GM19240 (cell line): Measurements from ENCODE around the gene NECAB2.

Experiments
- DNase-seq: peaks from one replicate; pipeline ENCODE4 v3.0.0; 2011; ENCODE audit warnings: low spot score; ENCODE audit not compliant: insufficient read length

NECAB2 gene

GRCh38 chr16:83990492-83990891 is 22.4 kb downstream of the NECAB2 start:
- DNase-seq = no peak

DNA sequence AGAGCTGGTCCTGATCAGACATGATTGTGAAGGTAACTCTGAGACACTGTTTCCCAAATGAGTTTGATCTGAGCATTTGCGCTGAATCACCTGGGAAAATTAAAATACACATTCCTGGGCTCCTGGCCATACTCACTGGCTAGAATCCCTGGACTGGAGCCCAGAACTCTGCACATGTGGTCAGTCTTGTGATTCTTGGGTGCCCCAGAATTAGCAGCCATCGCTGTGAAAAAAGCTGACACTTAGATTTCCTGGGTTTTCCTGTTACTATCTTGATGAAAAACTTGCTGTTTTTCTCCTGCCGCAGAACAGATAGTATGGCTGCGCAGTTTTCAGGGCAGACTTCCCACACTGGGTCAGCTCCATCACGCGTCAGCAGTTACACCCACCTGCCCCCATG is 24.6 kb downstream of the NECAB2 start:
- DNase-seq = no peak

DNA sequence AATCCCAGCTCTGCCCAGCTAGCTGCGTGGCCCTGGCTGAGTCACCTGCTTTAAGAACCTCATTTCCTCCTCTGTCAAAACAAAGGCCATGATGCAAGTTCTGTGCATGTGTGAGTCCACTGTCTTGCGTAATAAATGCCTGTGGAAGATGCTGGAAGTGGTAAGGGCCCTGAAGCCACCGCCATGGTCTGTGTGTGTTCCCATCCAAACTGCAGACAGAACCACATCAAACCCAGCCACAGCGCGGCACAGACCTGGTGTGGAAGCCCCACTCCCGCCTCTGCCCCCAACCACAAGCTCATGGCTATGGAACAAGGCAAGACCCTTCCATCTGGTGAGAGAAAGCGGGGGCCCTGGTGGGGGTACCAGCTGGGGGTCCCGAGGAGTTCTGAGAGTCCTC is 26.0 kb downstream of the NECAB2 start:
- DNase-seq = no peak

DNA sequence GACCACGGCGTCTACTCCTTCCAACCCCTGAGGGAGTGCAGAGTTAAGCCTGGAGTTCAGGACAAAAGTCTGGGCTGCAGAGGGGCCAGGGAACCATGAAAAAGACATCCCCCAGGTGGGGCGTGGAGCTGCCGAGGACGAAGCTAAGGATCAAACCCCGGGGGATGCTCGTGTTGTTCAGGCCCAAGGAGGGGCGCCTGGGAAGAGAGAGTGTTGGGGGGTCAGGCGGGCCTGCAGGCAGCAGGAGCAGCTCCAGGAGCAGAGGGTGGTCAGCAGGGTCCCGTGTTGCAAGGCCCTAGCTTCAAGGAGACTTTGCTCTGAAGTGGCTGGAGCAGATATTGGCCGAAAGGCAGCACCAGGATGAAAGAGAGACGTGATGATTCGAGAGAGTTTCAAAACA is 26.7 kb downstream of the NECAB2 start:
- DNase-seq = no peak

DNA sequence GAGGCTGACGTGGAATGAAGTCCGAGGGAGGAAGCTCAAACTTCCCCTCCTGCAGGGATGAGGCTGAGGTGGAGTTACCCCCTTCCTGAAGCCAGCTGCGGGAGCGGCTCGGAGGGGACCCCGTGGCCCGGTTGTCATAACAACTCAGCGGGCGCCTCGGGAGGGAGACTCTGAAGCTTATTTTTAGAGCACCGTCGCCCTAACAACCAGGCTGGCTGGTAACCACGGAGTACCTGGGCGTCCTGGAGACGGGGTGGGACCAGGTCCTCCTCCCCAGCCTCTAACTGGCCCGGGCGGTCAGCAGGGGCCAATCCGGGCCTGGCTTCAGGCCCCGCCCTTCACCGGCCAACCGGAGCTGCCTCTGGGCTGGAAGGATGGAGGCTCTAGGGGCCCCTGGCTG is 27.7 kb downstream of the NECAB2 start:
- DNase-seq = no peak

DNA sequence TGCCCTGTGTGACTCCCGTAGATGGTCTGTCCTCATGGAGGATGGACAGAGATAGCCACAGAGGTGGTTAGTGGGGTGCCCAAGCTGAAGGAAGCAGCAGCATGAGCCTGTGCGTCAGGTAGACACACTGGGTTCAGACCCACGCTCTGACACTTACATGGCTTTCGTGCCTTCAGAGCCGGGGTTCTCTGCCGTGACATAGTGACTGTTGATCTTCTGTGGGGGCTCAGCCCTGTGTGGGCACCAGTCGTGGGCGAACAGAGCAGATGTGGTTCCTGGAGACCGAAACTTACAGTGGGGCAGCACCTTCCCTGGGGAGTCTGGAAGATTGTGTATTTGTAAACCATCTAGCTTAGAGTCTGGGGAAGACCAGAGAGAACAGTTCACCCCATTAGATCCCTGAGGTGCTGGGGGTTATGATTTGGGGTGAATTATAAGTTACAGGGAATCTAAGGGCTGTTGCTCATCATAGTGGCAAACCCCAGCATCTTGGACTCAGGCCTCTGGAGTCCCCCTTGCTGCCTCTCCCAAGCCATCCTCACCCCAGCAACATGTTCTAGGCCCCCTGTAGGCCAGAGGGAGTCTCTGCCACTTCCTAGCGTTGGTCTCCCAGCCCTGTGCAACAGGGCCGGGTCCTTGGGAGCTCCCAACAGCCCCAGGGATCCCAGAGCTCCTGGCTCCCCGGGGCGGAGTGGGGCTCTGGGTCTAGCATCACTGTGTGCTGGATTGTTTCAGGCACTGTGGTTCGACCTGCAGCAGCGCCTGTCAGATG is 28.6 kb downstream of the NECAB2 start:
- no peak for DNase-seq

GRCh38 chr16:83998091-83998490 is 30.0 kb downstream of the NECAB2 start:
- DNase-seq = no peak

DNA sequence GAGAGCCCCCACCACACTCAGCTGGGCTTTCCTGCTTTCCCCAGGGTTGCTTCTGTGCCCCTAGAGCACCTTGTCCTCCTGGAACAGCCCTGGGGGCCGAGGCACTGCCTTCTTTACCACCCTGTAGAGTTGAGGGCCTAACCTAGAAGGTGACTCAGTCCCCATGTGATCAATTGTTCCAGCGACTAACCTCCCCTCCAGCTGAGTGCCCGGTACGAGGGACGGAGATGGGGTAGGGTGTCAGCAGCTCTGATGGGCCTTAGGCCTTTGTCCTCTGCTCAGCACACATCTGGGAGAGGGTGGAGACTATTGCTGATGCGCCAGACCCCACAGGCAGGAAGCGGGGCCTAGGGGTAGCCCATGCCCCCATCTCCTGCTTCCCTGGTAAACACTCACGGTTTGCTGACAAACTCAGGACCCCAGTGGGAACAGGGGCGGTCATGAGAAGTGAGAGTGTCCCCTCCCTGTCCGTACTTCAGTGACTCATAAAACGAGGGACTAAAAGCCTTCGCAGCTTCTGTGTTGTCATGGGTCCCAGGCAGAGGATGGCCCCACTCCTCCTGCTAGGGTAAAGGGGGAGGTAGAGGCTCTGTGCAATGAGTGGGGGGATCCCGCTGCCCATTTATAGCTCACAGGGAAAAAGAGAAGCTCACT is 33.1 kb downstream of the NECAB2 start:
- no peak for DNase-seq

DNA sequence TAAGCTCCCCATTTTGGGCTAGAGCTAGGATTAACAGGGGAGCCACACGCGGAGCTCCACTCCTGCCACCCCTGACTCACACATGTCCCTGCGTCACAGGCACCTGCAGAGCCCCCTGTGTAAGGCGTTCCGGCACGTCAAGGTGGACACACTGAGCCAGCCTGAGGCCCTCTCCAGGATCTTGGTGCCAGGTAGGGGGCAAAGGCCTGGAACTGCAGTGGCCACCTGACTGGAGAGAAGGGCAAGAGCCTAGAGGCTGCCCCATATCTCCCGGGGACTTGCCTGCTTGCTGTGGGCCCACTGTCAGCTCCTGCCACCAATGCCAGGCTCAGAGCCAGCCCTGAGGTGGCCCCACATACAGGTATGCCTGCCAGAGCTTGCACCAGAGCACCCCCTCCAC is 33.7 kb downstream of the NECAB2 start:
- no peak for DNase-seq

- DNase-seq = no peak
These were observed 35.0 kb downstream of the NECAB2 start for GRCh38 chr16:84003038-84003437.

- no peak for DNase-seq
These were observed 36.4 kb downstream of the NECAB2 start for GRCh38 chr16:84004442-84004841.

DNA sequence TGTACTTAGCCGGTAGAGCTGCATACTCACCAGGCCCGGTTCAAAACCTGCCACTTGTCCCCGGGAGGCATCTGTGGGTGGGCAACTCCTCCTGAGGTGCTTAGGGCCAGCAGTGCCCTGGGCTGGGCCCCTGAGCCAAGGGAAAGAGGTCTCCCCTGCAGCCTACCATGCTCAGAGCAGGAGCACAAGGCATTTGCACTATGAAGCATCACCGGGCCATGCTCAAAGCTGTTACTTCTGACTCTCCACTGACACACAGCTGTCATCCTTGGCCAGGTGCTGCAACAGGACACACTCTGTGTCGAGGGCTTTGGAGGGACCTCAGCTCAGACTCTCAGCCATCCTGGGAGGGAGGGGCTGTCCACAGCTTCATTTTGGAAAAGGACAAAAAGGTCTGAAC is 37.3 kb downstream of the NECAB2 start:
- no peak for DNase-seq

- DNase-seq = no peak
These were observed 39.5 kb downstream of the NECAB2 start for GRCh38 chr16:84007520-84007919.

DNA sequence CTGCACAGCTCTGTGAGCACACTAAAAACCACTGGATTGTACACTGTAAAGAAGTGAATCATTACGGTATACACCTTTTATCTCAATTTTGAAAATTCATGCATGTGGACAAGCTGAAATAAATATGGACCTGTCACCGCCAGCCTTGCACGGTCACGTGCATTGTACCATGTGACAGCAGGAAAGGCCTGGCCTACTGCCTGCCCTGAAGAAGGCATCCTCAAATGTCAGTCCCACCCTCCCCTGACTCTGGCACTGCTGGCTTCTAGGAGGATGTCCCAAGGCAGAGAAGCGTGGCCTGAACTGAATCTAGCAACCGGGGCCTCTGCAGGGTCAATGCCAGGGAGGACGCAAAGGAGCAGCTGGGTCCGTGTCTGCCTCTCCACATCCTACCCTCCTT is 39.9 kb downstream of the NECAB2 start:
- no peak for DNase-seq

DNA sequence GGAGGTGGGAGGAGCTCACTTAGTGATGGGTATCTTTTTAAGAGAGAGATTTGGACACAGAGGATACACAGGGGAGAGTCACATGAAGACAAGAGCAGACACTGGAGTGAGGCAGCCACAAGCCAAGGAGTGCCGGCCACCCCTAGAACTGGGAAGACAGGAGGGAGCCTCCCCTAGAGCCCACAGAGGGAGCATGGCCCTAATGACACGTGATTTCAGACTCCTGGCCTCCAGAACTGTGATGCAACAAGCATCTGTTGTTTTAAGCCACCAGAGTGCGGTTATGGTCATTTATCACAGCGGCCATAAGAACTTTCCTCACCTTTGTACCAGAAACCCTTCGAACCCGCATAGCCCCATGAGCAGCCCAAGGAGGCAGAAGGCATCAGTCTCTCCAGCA is 41.2 kb downstream of the NECAB2 start:
- DNase-seq = no peak

DNA sequence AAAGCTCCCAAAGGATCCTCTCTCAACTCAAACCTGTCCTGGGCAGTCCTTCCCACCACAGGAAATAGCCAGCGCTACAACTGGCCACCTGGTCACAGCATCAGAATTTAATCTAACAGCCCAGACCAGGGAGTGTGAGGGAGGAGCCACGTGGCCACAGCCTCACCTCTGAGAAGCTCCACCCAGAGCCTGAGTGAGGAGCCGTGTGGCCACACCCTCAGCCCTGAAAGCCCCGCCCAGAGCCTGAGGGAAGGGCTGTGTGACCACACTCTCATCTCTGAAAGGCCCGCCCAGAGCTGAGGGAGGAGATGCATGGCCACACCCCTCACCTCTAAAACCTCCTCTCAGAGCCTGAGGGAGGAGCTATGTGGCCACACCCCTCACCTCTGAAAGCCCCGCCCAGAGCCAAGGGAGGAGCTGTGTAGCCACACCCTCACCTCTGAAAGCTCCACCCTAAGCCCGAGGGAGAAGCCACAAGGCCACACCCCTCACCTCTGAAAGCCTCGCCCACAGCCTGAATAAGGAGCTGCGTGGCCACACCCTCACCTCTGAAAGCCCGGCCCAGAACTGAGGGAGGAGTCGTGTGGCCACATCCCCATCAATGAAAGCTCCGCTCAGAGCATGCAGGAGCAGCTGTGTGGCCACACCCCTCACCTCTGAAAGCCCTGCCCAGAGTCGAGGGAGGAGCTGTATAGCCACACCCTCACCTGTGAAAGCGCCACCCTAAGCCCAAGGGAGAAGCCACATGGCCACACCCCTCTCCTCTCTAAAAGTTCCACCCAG is 45.9 kb downstream of the NECAB2 start:
- peak; percentile 36 for DNase-seq

DNA sequence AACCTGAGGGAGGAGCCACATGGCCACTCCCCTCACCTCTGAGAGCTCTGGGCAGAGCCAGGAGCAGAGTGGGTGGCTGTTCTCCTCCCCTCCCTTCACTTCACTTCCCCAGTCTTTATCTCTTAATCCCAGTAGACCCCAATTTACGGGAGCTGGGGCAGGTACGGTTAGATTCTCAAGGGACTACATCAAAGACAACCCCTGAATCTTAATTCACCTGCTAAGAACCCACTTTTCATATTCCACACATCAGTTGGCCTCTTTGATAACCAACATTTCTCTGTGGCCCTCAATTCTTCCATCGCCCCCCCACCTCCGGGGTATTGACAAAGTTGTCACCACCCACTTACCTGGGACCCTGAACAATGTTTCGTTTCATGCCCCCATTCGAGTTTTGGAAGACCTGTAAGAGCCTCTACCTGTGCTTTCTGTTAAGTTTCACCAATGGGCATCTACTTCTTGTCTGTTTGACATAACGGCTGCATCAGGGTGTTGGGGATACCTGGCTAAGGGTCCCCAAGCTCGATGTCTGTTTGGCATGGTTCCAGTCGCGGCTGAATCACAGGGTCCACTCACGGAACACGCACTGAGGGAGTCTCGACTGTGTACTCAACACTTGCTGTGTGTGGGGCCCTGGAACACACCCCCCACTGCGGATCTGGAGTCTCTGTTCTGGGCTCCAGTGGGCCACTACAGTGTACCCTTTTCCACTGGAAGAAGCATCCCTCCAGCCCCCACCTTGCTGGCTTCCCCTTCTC is 46.7 kb downstream of the NECAB2 start:
- DNase-seq = no peak

DNA sequence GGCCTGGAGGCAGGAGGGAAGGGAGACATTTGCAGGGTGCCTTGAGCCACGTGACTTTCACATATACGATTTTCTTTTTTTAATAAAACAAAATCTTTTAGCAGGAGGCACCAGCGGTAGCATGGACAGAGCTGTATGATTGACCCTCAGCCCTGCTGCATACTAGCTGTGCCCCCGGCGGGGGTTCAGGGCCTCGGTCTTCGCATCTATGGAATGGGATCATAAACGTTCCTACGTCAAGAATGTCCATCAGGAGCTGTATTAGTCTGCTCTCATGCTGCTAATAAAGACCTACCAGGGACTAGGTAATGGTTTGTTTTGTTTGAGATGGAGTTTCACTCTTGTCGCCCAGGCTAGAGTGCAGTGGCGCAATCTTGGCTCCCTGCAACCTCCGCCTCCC is 47.4 kb downstream of the NECAB2 start:
- no peak for DNase-seq

DNA sequence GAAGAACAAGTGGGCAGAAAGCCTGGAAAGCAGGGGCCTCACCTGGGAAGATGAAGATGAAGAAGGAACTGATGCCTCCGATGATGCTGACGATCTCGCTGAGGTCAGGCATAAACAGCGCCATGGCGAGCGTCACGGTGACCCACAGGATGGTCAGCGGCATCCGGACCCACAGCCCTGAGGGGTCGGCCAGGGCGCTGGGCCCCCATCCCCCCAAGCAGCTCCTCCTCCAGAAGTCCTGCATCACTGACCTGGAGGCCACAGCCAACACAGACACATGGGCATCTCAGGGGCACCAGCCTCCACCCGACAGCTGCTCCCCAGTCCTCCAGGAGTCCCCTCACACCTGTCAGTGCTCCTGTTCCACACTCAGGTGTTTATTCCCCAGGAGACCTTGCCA is 48.4 kb downstream of the NECAB2 start:
- DNase-seq = no peak

DNA sequence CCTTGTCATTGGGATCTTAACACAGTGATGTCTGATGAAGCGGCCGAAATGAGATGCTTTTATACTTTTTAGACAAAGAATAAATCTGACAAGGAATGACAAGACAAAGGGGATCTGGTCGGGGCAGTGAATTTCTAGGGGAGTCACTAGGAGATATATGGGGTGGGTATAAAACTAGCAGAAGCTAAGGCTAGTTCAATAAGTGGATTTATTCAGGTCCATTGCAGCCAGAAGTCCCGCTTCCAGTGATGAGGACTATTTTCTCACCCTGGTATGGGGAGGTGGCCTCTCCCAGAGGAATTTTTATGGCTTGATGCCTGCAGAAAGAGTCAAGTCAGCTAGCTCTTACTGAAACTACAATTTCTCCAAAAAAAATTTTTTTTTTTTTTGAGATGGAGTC is 50.7 kb downstream of the NECAB2 start:
- no peak for DNase-seq

- no peak for DNase-seq
These were observed 52.3 kb downstream of the NECAB2 start for GRCh38 chr16:84020353-84020752.

- DNase-seq = no peak
These were observed 53.4 kb downstream of the NECAB2 start for GRCh38 chr16:84021488-84021887.
